ENCODE measurements around the gene PLEKHM2. TPM values are rescaled to one million over a fixed set of nuclear protein-coding genes. Genes with fewer than 3 reads are reported as not detected.

The PLEKHM2 gene
- total RNA-seq, 1 donor from 2014 or later, result 105 TPM

GRCh38 chr1:15683345-15684039 is 628 bp upstream of the PLEKHM2 start:
- CTCF ChIA-PET, result no interaction called here
- H3K36me3 Mint-ChIP-seq (ENCODE audit: low read depth), result peaks cover 13% of the 10 kb centered on the region
- intact Hi-C loops (cut with micrococcal nuclease), result loop anchor here (1.0 to 10.0 kb wide), 4 partner anchors 80 to 681 kb away; partner anchors contain the start of genes DNAJC16 and SZRD1
- POLR2A ChIA-PET, result no interaction called here
- no peak for TF ChIP-seq CTCF (IDR thresholded peaks at IDR 0.05)
- H3K27me3 Mint-ChIP-seq, result no peaks in the 10 kb centered on the region
- DNase-seq (no peak), ATAC-seq (ENCODE audit: low read depth) (no peak)
- peak overlapping the region; percentile 91 for H3K27ac Mint-ChIP-seq
- H3K9me3 Mint-ChIP-seq, result no peaks in the 10 kb centered on the region
- H3K4me1 Mint-ChIP-seq, result peaks cover 76% of the 10 kb centered on the region
- peak overlapping the region; percentile 80 for H3K4me3 Mint-ChIP-seq

- ChIA-PET CTCF (interaction anchor here (1.9 kb wide), 1 partner anchor 13 kb away, joined by 7 read pairs; no protein-coding TSS in a partner anchor), POLR2A (interaction anchor here (0.6 to 2.6 kb wide), 8 partner anchors 11 to 105 kb away, joined by 3 to 54 read pairs (median 4); no protein-coding TSS in a partner anchor)
- intact Hi-C loops (cut with micrococcal nuclease), result loop anchor here (1.0 to 10.0 kb wide), 4 partner anchors 81 to 680 kb away; partner anchors contain the start of genes DNAJC16 and SZRD1
- ATAC-seq (ENCODE audit: low read depth) (peak; percentile 6), DNase-seq (peak; percentile 46)
- H3K9me3 Mint-ChIP-seq, result no peaks in the 10 kb centered on the region
- TF ChIP-seq CTCF (IDR thresholded peaks at IDR 0.05), result no peak
- H3K36me3 Mint-ChIP-seq (ENCODE audit: low read depth), result peaks cover 16% of the 10 kb centered on the region
- H3K27me3 Mint-ChIP-seq, result no peaks in the 10 kb centered on the region
- H3K4me3 Mint-ChIP-seq, result peak overlapping the region; percentile 88
- H3K27ac Mint-ChIP-seq, result peak overlapping the region; percentile 81
- H3K4me1 Mint-ChIP-seq, result peaks cover 70% of the 10 kb centered on the region
Observed at GRCh38 chr1:15684468-15685291, 560 bp downstream of the PLEKHM2 start.

- peak overlapping the region; percentile 88 for H3K4me3 Mint-ChIP-seq
- H3K27me3 Mint-ChIP-seq, result no peaks in the 10 kb centered on the region
- H3K4me1 Mint-ChIP-seq, result peaks cover 63% of the 10 kb centered on the region
- peak overlapping the region; percentile 81 for H3K27ac Mint-ChIP-seq
- H3K36me3 Mint-ChIP-seq (ENCODE audit: low read depth), result peaks cover 22% of the 10 kb centered on the region
- CTCF ChIA-PET, result interaction anchor here (0.6 to 1.9 kb wide), 2 partner anchors 11 to 70 kb away, joined by 4 to 7 read pairs; no protein-coding TSS in a partner anchor
- ATAC-seq (ENCODE audit: low read depth) (no peak), DNase-seq (no peak)
- POLR2A ChIA-PET, result interaction anchor here (0.6 to 2.6 kb wide), 4 partner anchors 10 to 158 kb away, joined by 3 to 54 read pairs (median 6); no protein-coding TSS in a partner anchor
- H3K9me3 Mint-ChIP-seq, result no peaks in the 10 kb centered on the region
- TF ChIP-seq CTCF (IDR thresholded peaks at IDR 0.05), result no peak
- intact Hi-C loops (cut with micrococcal nuclease), result loop anchor here (2.0 to 10.0 kb wide), 3 partner anchors 159 to 679 kb away; partner anchors contain the start of genes DNAJC16 and SZRD1
Observed at GRCh38 chr1:15685820-15686219, 1.7 kb downstream of the PLEKHM2 start.

- Mint-ChIP-seq H3K4me1 (peaks cover 62% of the 10 kb centered on the region), H3K27ac (no peak overlapping the region), H3K4me3 (no peak overlapping the region), H3K9me3 (no peaks in the 10 kb centered on the region), H3K36me3 (ENCODE audit: low read depth) (peaks cover 26% of the 10 kb centered on the region), H3K27me3 (no peaks in the 10 kb centered on the region)
- DNase-seq (no peak), ATAC-seq (ENCODE audit: low read depth) (no peak)
- TF ChIP-seq CTCF (IDR thresholded peaks at IDR 0.05), result no peak
- intact Hi-C loops (cut with micrococcal nuclease), result loop anchor here (10.0 kb wide), 2 partner anchors 277 to 677 kb away; partner anchors contain the start of gene SZRD1
- ChIA-PET CTCF (no interaction called here), POLR2A (no interaction called here)
Observed at GRCh38 chr1:15687446-15687845, 3.3 kb downstream of the PLEKHM2 start.

Measured in activated B cell treated with CpG ODN at 0.5 μM for 24 hours (primary cell).